Hepatocyte (in vitro differentiated cells): ENCODE measurements around the gene PTPRN2. TPM values are rescaled to one million over a fixed set of nuclear protein-coding genes. Genes with fewer than 3 reads are reported as not detected.

Experiments
- DNase-seq: peaks from one replicate; pipeline ENCODE4 v3.0.0-alpha.2; 2016; ENCODE audit warnings: low spot score
- H2AFZ ChIP-seq: fragments of 200-600 bp; sonication (generic); 2 replicates; pipeline ENCODE4 v1.6.0; 2016; ENCODE audit warnings: antibody characterized with exemption, mild to moderate bottlenecking
- H3K27ac ChIP-seq: fragments of 200-600 bp; sonication (generic); 2 replicates; pipeline ENCODE4 v1.5.1; 2016; ENCODE audit warnings: mild to moderate bottlenecking
- H3K27me3 ChIP-seq: fragments of 200-600 bp; sonication (generic); 2 replicates; pipeline ENCODE4 v1.6.1; 2016
- H3K36me3 ChIP-seq: fragments of 200-600 bp; sonication (generic); replicated peaks from 2 replicates; pipeline ENCODE4 v1.5.1; 2016; ENCODE audit warnings: low read depth; ENCODE audit not compliant: insufficient read depth
- H3K4me1 ChIP-seq: fragments of 200-600 bp; sonication (generic); 2 replicates; pipeline ENCODE4 v1.5.1; 2016; ENCODE audit warnings: mild to moderate bottlenecking, moderate library complexity; ENCODE audit not compliant: insufficient read depth
- H3K4me2 ChIP-seq: fragments of 200-600 bp; sonication (generic); 2 replicates; pipeline ENCODE4 v1.6.0; 2016
- H3K4me3 ChIP-seq: fragments of 200-600 bp; sonication (generic); 2 replicates; pipeline ENCODE4 v1.5.1; 2016; ENCODE audit warnings: mild to moderate bottlenecking
- H3K79me2 ChIP-seq: fragments of 200-600 bp; sonication (generic); 2 replicates; pipeline ENCODE4 v1.6.0; 2017; ENCODE audit warnings: mild to moderate bottlenecking
- H3K9me2 ChIP-seq: fragments of 200-600 bp; sonication (generic); replicated peaks from 2 replicates; pipeline ENCODE4 v1.6.0; 2017; ENCODE audit warnings: mild to moderate bottlenecking; ENCODE audit not compliant: insufficient read depth
- H3K9me3 ChIP-seq: fragments of 200-600 bp; sonication (generic); 2 replicates; pipeline ENCODE4 v1.5.1; 2016; ENCODE audit warnings: low read depth, mild to moderate bottlenecking
- H4K20me1 ChIP-seq: fragments of 200-600 bp; sonication (generic); 2 replicates; pipeline ENCODE4 v1.6.0; 2016; ENCODE audit warnings: mild to moderate bottlenecking; ENCODE audit not compliant: insufficient read depth, poor library complexity, severe bottlenecking
- EZH2 ChIP-seq: fragments of 200-600 bp; sonication (generic); IDR thresholded peaks from 2 replicates; pipeline ENCODE4 v1.6.1; 2016; ENCODE audit warnings: antibody characterized with exemption, mild to moderate bottlenecking, borderline replicate concordance
- EZH2phosphoT487 ChIP-seq: fragments of 200-600 bp; sonication (generic); IDR thresholded peaks from one replicate; pipeline ENCODE4 v1.6.1; 2018; ENCODE audit warnings: antibody characterized with exemption, mild to moderate bottlenecking, low read depth, moderate library complexity; ENCODE audit not compliant: unreplicated experiment, severe bottlenecking
- WGBS: methylation state at CpG from one replicate; pipeline ENCODE4 v1.1.6; 2016; ENCODE audit warnings: low lambda C conversion rate; ENCODE audit errors: missing lambda C conversion rate; 5-methylcytosine and 5-hydroxymethylcytosine counted together
- polyA plus RNA-seq: library from polyadenylated mRNA; unstranded; fragments of >200 nt; fragmentation: Nextera tagmentation; extraction: Ambion mirVana; gene quantifications from 2 replicates; pipeline ENCODE4 v1.2.1, GENCODE V29; 2016
- total RNA-seq: library from RNA; depleted of rRNA; stranded (reverse); fragments of >200 nt; gene quantifications from 2 replicates; pipeline ENCODE4 v1.2.3, GENCODE V29; 2014
- TF ChIP-seq, protein P1 (sequence below): fragments of 200-600 bp; sonication (generic); IDR thresholded peaks from 2 replicates; pipeline ENCODE4 v1.5.1; 2016; ENCODE audit warnings: antibody characterized with exemption, mild to moderate bottlenecking; ENCODE audit not compliant: poor library complexity

Gene PTPRN2
- total and polyA plus RNA-seq, 2 experiments from 2014 or later: 2.1 to 3.3 TPM

DNA sequence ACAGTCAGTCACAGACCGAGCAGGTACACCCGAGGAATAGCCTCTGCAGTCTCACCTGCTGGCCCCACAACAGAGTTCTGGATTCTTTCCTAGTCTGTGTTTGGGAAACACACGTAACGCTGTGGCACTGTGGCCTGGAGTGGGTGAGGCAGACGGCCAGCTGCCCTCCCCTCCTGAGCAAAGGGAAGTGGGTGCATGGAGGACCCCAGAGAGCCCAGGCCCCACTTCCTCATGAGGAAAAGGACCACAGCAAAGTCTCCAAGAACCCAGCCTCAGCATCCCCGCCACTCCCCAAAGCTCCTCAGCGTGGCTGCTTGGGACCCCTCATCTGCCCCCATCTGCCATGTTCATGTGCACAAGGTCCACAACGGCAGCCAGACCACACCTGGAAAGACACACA, 530.2 kb downstream of the PTPRN2 start:
- H3K4me3 ChIP-seq: no peak overlapping the region
- no peaks in the 10 kb centered on the region for H3K36me3 ChIP-seq
- no peak for TF ChIP-seq EZH2phosphoT487
- no peak for TF ChIP-seq EZH2
- TF ChIP-seq, protein P1, sequence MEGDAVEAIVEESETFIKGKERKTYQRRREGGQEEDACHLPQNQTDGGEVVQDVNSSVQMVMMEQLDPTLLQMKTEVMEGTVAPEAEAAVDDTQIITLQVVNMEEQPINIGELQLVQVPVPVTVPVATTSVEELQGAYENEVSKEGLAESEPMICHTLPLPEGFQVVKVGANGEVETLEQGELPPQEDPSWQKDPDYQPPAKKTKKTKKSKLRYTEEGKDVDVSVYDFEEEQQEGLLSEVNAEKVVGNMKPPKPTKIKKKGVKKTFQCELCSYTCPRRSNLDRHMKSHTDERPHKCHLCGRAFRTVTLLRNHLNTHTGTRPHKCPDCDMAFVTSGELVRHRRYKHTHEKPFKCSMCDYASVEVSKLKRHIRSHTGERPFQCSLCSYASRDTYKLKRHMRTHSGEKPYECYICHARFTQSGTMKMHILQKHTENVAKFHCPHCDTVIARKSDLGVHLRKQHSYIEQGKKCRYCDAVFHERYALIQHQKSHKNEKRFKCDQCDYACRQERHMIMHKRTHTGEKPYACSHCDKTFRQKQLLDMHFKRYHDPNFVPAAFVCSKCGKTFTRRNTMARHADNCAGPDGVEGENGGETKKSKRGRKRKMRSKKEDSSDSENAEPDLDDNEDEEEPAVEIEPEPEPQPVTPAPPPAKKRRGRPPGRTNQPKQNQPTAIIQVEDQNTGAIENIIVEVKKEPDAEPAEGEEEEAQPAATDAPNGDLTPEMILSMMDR: no peak
- H3K9me3 ChIP-seq: no peaks in the 10 kb centered on the region
- H3K79me2 ChIP-seq: no peaks in the 10 kb centered on the region
- DNase-seq: no peak
- no peaks in the 10 kb centered on the region for H4K20me1 ChIP-seq
- no peaks in the 10 kb centered on the region for H3K27me3 ChIP-seq
- no peaks in the 10 kb centered on the region for H3K9me2 ChIP-seq
- H3K4me1 ChIP-seq: no peaks in the 10 kb centered on the region
- H3K4me2 ChIP-seq: no peak overlapping the region
- WGBS: 94% methylated on average over 8 of the region's 8 CpGs
- no peak overlapping the region for H2AFZ ChIP-seq
- H3K27ac ChIP-seq: no peak overlapping the region

DNA sequence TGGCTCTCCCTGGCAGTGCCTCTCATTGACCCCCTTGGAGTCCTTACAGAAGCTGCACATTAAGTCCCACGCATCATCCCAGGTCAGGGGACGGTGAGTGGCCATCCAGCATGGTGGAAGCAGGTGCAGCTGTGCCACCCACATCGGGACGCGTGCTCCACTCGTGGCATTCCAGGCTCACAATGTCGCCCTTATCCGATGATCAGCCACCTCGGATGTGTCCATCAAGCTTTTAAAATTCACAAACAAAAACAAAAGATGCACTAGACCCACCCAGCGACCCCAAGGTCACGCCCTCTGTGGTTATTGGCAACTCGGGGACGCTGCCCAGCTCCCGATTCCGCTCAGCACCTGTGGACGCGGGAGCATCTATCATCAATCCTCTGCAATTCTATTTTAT, 530.9 kb downstream of the PTPRN2 start:
- H3K36me3 ChIP-seq: no peaks in the 10 kb centered on the region
- TF ChIP-seq EZH2phosphoT487: no peak
- no peak for TF ChIP-seq EZH2
- no peak overlapping the region for H3K4me2 ChIP-seq
- no peak overlapping the region for H3K27ac ChIP-seq
- no peaks in the 10 kb centered on the region for H4K20me1 ChIP-seq
- WGBS: 89% methylated on average over 17 of the region's 17 CpGs
- H3K27me3 ChIP-seq: no peaks in the 10 kb centered on the region
- H3K9me3 ChIP-seq: no peaks in the 10 kb centered on the region
- no peak overlapping the region for H2AFZ ChIP-seq
- no peaks in the 10 kb centered on the region for H3K9me2 ChIP-seq
- DNase-seq: no peak
- H3K79me2 ChIP-seq: no peaks in the 10 kb centered on the region
- no peaks in the 10 kb centered on the region for H3K4me1 ChIP-seq
- H3K4me3 ChIP-seq: no peak overlapping the region

DNA sequence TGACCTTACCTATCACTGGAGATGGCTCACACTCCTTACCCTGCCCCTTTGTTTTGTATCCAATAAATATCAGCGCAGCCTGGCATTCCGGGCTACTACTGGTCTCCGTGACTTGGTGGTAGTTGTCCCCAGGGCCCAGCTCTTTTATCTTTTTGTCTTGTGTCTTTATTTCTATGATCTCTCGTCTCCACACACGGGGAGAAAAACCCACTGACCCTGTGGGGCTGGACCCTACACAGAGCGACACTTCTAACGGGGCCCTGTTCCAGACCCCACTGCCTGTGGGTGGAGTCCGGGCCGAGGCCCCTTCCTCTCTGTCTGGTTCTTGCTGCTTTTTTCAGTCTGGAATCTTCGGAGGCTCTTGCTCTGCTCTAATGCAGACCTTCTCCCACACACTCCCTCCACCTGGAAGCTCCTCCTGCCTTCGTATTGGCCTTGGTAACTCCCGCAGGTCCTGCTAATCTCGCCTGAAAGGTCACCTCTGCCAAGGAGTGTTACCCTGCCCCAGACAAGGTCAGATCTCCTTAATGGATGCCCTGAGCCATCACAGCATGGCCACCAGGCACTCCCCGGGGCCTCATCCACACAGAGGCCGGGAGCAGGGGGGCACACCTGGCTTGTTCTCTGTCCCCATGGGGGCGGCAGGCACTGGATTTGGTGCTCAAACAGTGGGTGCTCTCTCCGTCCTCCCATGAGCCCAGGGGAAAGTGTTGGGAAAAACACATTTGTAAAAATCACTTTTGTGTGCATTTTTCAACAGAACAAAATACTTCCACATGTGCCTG, 531.7 kb downstream of the PTPRN2 start:
- Histone ChIP-seq H3K4me1 (no peaks in the 10 kb centered on the region), H3K4me3 (no peak overlapping the region), H3K9me3 (no peaks in the 10 kb centered on the region), H3K79me2 (no peaks in the 10 kb centered on the region), H3K4me2 (no peak overlapping the region), H3K9me2 (no peaks in the 10 kb centered on the region), H3K27me3 (no peaks in the 10 kb centered on the region), H3K27ac (no peak overlapping the region), H3K36me3 (no peaks in the 10 kb centered on the region), H4K20me1 (no peaks in the 10 kb centered on the region), H2AFZ (no peak overlapping the region)
- WGBS: 90% methylated on average over 17 of the region's 17 CpGs
- DNase-seq: no peak
- TF ChIP-seq EZH2phosphoT487 (no peak), EZH2 (no peak)
- TF ChIP-seq, protein P1: no peak

DNA sequence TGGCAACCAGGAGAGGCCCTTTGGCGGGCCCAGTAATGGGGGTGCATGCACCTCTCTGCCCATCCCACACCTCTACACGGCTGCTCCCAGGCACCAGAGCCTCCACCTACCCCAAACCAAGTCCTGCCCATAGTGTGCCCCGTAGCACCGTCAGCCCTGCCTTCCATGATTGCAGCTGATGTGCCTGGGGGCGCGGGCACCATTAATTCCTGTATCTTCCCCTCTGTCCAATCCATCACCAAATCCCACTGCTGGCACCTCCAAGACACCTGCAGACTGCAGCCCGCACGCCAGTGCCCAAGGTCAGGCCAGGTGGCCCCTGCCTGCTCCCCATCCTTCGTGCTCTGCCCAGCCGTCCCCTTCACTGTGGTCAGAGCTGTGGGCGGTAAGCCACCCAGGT, 533.0 kb downstream of the PTPRN2 start:
- no peak overlapping the region for H3K4me2 ChIP-seq
- H3K9me2 ChIP-seq: no peaks in the 10 kb centered on the region
- H3K4me1 ChIP-seq: no peaks in the 10 kb centered on the region
- H3K9me3 ChIP-seq: no peaks in the 10 kb centered on the region
- no peak overlapping the region for H3K4me3 ChIP-seq
- H4K20me1 ChIP-seq: no peaks in the 10 kb centered on the region
- no peaks in the 10 kb centered on the region for H3K79me2 ChIP-seq
- no peak for DNase-seq
- no peaks in the 10 kb centered on the region for H3K27me3 ChIP-seq
- WGBS: 91% methylated on average over 11 of the region's 11 CpGs
- H2AFZ ChIP-seq: no peak overlapping the region
- H3K36me3 ChIP-seq: no peaks in the 10 kb centered on the region
- TF ChIP-seq EZH2: no peak
- no peak for TF ChIP-seq EZH2phosphoT487
- TF ChIP-seq, protein P1: no peak
- H3K27ac ChIP-seq: no peak overlapping the region
